SHP77 (cell line): Measurements from ENCODE around the gene ZNF346.
"Not testable (repeated sequence)": the region's sequence is repeated elsewhere in the genome, so short reads cannot be mapped to it uniquely, and the experiment has no call there.

Source experiments
- DNase-seq, 2 experiments: peaks; one replicate each; lab custom pipeline; 2025; lab: John Stamatoyannopoulos, UW

ZNF346 gene

DNA sequence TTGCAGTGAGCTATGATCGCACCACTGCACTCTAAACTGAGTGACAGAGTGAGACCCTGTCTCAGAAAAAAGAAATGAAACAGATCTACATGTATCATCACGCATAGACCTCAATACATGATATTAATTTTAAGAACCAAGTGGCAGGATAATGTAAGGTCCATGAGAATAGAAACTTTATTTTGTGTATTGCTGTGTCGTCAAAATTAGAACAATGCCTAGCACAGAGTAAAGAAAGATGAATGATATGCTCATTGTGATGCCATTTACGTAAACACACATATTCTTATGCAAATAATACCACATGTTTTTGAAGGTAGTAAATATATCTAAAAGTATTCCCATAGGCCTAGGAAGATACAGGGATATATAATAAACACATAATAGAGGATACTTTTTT is 12.3 kb upstream of the ZNF346 start:
- DNase-seq, result no peak

DNA sequence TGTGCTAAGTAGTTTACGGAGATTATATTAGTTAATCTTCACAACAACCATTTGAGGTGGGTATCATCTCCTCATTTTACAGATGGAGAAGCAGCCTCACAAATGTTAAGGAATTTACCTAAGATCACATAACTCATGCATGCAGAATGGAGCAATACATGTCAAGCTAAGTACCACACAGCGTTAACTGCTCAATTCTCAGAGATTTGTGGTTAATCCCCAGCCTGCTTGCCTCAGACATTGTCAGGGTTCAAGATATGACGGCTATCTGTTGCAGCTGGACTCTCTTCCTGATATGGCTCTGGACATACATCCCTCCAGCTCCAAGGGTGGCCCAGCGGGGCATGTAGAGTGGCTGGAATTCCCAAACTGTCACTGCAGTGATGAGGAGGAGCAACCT is 7.3 kb upstream of the ZNF346 start:
- no peak for DNase-seq

DNA sequence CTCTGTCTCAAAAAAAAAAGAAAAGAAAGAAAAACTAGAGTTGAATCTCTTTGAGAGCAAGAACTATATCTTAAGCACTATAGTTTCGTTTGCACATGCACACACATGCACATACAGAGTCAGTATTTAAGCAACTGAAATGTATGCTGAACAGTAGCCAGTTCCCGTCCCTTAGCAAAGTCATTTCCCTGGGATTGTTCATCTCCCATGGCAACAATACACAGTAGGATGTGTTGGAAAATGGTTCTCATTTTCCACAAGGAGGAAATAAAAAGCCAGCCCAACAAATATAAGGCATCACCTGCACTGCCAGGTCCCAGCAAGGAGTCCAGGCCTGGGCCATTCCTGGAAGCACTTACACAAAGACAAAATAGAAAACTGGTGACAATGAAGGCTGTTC is 4.2 kb upstream of the ZNF346 start:
- no peak for DNase-seq

DNA sequence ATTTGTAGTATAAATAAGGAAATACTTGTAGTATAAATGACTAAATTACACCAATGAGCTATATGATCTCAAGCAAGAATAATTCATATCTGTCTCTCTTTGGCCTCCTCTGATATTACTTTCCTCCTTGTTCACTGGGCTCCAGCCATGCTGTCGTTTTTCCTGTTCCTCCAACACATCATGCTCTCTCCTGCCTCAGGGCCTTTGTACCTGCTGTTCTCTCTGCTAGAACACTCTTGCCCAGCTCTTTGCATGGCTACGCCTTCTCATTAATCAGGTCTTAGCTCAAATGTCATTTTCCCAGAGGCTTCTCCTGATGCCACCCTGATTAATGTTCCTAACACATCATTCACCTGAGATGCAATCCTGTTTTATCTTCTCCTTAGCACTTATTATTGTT is 2.5 kb upstream of the ZNF346 start:
- no peak for DNase-seq

DNA sequence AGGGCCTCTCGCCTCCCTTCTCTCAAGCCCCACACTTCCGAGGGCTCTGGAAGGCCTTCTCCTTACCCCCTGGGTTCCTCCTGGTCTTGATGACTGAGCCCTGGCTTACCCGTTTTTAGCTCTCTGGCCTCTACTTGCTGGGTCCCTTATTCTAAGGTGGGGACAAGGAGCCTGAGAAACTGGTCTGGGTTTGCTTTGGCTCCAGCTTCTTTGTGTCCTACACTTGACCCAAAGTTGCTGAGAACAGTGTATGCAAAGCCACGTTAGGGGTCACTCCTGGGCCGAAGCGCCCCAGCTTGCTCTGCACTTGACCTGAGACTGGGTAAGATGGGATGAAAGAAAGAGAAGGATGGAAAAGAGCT is 788 bp downstream of the ZNF346 start:
- no peak for DNase-seq

DNA sequence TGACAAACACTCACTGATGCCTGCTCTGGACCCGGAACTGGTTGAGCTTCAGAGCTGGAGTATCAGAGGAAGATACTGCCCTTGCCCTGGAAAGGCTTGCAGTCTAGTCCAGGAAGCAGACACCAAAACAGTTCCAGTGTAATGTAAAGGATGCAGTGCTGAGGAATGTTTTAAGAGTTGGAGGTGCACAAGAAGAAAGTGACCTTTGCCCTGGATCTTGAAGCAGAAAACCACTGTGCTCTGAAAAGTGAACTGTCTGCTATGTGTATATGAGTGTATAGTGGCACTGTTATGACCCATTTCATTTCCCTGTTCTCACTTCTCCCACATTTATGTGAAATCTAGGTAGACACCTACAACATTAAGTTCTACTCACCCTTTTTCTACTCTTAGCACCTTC is 2.1 kb downstream of the ZNF346 start:
- no peak for DNase-seq

DNA sequence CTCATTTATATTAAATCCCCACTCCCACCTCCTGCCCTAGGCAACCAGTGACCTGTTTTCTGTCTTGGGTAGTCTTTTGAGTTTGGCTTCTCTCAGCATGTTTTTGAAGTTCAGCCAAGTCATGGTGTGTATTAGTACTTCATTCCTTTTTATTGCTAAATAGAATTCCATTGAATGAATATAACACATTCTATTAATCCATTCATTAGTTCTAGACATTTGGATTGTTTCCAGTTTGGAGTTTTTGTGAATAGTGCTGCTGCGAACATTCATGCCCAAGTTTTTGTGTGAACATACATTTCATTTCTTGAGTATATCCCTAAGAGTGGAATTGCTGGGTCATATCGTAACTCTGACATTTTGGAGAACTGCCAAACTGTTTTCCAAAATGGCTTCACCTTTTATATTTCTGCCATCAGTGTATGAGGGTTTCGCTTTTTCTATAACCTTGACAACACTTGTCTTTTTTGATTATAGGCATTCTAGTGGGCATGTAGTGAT is 2.7 kb downstream of the ZNF346 start:
- DNase-seq, result no peak

DNA sequence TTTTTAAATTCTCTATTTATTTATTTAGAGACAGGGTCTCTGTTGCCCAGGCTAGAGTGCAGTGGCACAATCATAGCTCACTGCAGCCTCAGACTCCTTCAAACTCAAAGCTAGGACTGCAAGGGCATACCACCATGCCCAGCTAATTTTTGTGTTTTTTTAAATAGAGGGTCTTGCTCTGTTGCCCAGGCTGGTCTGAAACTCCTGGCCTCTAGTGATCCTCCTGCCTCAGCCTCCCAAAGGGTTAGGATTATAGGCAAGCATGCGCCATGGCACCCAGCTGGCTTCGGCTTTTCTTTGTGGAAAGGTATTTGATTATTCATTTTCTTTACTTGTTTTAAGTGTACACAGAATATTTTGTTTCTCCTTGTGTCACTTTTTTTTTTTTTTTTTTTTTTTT is 5.2 kb downstream of the ZNF346 start:
- no peak for DNase-seq

DNA sequence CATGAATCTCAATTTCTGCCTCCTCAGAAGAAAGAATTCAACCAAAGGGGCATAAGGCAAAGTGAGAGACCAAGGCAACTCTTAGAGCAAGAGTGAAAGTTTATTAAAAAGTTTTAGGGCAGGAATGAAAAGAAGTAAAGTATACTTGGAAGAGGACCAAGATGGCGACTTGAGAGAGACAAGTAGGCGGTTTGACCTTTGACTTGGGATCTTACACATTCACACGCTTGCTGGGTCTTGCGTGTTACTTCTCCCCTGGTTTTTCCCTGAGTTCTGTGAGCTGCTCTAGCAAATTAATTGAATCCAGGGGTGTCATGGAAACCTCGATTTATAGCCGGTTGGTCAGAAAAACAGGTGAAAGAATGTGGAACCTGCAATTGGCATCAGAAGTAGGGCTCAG is 7.0 kb downstream of the ZNF346 start:
- no peak for DNase-seq

DNA sequence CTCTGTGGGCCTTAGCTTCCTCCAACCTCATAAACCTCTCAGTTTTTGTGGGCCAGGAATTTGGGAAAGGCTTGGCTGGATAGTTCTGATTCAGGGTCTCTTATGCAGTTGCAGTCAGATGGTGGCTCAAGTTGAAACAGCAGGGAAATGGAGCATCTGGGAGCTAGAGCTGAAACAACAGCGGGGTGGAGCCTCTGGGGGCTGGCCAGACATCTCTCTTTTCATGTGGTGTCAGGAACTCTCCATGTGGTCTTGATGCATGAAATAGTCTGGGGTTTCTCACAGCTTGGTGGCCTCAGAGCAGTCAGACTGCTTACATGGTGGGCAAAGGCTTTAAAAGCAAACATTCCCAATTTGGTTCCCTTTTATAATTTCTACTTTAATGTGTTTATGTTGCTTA is 13.5 kb downstream of the ZNF346 start:
- DNase-seq, result no peak

DNA sequence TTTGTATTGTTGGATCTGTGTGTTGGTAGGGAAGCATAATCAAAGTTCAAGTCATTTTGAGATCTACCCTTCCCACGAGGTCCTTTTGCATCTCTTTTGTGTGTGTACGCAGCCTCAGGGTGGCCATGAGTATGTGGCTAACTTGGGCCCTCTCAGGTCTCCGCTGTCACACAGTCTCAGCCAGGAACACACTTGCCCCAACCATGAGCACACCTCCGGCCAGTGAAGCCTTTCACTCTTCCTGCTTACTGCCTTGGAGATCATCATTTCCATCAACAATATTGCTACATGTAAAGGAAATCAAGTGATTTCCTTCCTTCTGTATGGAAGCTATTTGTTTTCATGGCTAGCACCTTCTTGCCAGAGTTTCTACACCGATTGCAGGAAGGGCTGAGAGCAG is 13.9 kb downstream of the ZNF346 start:
- DNase-seq, result no peak

DNA sequence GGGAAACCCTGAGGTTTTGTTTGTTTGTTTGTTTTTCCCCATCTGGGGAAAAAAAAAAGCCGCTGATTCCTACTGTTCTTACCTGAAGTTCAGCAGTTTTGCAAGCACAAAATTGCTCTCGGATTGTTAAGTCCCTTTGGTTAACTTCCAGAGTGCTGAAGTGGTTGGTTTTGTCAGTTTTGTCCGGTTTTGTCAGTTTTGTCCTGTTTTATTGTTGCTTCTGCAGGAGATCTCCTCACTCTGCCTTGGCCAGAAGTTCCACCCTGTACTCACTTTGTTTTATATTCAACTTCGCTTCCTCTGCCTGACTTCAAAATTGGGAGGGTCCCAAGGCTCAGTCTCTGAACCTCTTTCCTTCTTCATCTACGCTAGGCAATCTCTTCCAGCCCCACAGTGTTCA is 14.4 kb downstream of the ZNF346 start:
- DNase-seq, result no peak

DNA sequence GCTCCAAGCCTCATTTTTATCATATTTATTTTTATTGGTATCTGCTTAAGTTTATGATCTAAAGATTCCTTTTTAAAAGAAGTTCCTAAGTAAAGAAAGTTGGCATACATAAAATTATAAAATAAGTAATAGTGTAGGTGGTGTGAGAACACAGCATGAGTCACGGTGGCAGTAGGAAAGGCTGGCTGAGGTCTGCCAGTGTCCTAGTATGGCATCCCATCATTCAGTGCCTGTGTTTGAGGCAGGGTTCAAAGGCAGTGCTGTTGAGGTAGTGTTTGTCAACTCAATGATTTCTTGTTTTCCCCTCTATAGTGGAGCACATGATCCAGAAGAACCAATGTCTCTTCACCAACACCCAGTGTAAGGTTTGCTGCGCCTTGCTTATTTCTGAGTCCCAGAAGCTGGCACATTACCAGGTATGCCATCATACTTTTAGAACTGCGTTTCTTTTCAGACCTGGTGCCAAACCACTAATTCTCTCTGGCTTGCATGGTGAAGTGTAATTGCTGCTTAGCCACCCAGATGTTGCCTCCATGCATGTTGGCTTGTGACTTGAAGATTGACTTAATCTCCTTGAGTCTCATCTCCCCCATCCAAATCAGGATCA is 18.4 kb downstream of the ZNF346 start:
- DNase-seq, result no peak

DNA sequence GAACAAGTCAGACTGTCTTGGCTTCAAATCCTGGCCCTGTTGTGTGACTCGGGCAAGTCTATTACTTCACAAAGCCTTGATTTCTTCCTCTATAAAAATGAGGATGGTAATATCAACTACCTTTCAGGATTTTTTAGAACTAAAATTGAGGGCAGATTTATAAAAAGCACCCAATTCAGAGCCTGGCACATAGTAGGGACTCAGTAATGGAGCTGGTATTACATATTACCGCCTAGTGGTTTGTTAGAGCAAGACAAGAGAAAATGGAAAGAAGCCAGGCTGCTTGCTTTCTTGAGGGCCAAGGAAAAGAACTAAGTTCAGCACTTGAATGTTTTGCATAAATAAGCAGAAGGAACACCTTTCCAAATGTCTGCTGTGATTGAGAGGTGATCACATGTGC is 19.4 kb downstream of the ZNF346 start:
- DNase-seq, result no peak

DNA sequence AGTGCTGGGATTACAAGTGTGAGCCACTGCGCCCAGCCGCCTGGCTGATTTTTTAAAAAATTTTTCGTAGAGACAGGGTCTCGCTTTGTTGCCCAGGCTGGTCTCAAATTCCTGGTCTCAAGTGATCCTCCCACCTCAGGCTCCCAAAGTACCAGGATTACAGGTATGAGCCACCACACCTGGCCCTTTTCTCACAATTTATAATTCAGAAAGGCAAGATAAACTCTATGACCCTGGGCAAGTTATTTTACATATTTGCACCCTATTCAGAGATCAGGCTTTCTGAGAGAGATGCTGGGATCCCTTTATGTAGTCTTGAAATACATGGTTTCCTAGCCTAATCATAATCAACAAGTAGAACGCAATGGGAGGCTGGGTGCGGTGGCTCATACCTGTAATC is 20.6 kb downstream of the ZNF346 start:
- no peak for DNase-seq

DNA sequence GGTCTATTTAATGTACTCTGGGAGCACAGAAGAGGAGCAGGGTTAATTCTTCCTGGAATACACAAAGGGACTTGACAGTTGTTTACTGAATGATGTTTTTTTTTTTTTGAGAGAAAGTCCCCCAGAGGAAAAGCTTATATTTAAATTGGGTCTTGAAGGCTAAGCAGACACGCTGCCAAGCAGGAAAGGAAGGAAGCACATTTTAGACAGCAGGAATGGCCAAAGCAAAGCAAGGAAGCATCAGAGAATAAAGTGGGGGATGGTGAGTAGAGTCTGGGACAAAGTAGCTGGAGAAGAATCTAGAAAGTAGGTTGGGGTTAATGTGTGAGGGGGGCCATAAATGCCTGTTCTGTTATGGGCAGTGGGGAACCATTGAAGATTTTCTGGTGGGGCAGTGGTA is 21.5 kb downstream of the ZNF346 start:
- DNase-seq, result no peak

DNA sequence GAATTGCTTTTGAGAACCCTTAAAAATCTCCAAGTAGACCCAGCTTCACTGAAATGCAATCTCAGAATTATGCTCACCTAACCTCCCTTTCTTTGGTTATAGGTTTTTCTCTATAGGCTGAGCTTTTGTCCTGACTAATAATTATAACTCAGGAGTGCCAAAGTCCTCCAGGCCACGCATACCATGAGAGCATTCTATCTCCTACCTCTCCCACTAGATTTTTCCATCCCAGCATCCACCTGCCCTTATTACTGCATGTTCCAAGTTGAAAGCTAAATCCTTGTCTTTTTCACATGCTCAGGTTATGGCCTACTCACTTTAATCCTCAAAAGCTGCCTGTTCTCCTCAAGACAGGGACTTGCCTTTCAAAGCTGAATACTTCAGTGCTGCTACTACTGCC is 22.1 kb downstream of the ZNF346 start:
- no peak for DNase-seq

DNA sequence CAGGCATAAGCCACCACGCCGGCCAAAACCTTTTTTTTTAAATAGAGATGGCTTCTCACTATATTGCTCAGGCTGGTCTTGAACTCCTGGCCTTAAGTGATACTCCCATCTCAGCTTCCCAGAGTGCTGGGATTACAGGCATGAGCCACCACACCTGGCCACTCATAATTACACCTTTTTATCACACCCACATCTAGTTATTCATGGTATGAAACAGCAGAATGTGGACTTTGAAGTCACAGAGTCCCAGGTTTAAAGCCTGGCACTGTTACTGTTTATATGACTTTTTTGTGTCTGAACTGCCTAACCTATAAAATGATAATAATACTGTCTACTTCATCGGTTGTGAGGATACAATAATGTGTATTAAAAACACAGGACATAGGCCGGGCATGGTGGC is 23.1 kb downstream of the ZNF346 start:
- no peak for DNase-seq

DNA sequence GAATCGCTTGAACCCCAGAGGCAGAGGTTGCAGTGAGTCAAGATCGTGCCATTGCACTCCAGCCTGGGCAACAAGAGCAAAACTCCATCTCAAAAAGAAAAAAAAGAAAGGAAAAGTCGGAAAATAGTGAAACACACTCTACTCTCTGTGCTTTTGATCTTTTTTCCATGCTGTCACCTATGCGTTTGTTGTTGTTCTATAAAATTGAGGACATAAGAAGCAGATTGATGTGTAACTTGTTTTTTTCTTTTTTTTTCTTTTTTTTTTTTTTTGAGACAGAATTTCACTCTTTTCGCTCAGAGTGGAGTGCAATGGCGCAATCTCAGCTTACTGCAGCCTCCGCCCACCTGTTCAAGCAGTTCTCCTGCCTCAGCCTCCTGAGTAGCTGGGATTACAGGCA is 26.0 kb downstream of the ZNF346 start:
- not testable (repeated sequence) for DNase-seq

DNA sequence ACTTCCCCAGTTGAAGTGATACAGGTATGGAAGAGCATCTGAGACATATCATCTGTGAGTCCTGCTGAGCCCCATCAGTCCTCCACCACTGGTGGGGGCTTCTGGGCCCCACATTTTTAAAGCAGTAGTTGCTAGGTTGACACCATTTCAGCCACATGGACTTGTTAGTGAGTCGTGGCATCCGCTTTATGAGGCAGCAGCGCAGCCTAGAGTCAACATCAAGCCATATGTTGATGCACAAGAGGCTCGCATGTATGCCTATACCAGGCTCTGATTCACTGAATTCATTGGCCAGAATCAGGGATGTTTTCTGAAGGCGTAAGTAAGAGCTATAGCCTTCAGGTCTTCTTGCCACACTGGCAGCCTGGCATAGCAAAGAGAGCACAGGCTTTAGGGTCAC is 26.8 kb downstream of the ZNF346 start:
- DNase-seq, result no peak

DNA sequence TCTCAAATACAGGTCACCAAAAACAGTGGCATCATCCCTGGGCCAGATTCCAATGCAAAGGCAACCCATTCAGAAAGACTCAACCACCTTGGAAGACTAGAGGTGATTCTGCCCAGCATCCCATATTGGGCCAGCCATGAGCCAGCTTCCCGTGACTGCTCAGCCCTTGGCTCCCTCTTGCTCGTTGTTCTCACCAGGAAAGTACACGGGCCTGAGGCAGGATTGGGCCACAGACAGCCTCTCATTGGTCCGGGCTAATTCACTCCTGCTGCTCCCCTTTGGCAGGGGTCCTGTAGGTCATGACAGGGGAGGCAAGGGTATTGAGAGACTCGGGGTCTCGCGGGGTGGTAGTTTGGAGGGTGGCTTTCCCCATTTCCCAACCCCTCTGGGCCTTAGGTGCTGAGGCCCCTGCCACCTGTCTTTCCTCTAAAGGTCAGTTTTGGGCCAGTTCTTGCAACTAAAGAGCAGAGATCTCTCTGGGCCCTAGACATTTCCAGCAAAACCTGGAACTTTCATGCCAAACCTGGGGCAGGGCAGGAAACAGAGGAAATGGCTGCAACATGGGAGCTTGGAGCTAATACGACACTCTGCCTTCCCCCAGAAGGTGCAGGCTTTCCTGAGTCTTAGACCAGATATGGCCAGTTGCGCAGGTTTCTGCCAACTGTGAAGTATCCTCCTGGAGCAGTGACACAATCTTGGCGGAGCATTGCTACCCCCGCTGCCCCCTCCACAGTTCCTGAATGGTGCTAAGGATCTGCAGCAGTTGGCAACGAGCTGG is 42.2 kb downstream of the ZNF346 start:
- no peak for DNase-seq

DNA sequence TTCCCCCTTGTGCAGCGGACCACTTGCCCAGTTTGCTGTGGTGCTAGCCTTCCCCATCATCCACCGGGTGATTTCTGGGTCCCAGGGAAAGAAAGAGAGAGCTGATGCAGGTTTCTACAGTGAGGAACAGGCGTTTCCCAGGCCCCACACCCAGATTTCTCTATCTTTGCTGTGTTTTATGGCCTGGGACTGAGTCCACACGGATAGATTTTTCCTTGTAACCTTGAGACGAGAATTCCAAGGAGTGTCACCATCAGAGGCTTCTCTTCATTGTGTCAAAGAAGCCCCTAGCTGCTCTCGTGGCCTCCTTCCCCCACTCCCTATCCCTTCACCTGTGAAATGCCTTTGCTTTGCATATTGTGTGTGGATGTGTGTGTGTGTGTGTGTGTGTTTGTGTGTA is 43.0 kb downstream of the ZNF346 start:
- DNase-seq, result no peak

DNA sequence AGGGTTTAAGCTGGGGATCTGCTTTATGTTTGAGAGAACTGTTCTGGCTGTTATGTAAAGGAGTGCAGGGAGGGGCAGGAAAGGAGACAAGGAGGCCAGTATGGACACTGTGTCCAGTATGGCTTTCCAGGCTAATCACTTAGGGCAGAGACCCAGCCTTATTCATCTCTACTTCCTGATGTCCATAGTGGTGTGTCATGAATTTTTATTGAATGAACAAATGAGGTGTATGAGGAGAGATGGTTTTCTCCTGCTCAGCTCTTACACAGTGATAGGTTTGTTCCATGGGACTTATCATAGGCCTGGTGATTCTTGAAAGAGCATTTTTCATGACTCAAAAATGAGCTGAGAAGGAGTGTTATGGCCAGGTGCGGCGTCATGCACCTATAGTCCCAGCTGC is 43.7 kb downstream of the ZNF346 start:
- DNase-seq, result no peak

DNA sequence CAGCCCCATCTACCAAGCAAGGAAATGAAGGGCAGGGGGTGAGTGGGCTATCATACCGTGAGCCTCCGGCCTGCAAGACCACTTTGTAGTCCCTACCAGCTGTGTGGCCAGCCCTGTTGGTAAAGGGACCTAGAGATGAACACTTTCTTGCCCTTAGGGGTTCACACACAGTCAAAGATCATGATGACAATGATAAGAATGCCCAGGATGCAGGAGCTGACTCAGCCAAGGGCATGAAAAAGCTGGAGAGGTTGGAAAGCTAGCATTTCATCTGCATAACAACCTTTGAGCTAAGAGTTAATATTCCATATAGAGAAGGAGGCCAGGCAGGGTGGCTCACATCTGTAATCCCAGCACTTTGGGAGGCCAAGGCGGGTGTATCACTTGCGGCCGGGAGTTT is 45.0 kb downstream of the ZNF346 start:
- no peak for DNase-seq
